Right lobe of liver (tissue), 6 donors: Measurements from ENCODE around the gene RBM44. TPM values are rescaled to one million over a fixed set of nuclear protein-coding genes. Genes with fewer than 3 reads are reported as not detected.
"Not testable (repeated sequence)": the region's sequence is repeated elsewhere in the genome, so short reads cannot be mapped to it uniquely, and the experiment has no call there.

Experiments
- ATAC-seq, 4 donors: fragments of 200-7000 bp; cut with Tn5 transposase; one replicate each; pipeline ENCODE4 v1.9.1; 2020; ENCODE audit warnings: mild to moderate bottlenecking in 4 of 4, moderate library complexity in 4 of 4
- DNase-seq, 3 donors: peaks; one replicate each; pipeline ENCODE4 v3.0.0-alpha.2; 2020
- H3K27ac ChIP-seq, 3 donors: fragments of 200-600 bp; one replicate each; pipeline ENCODE4 v1.8.0; 2022
- H3K27me3 ChIP-seq, 2 donors: fragments of 200-600 bp; one replicate each; pipeline ENCODE4 v1.8.0; 2022
- H3K36me3 ChIP-seq, 4 donors: fragments of 200-600 bp; sonication (generic) in 1 of 4; one replicate each; pipeline versions ENCODE4 v1.5.1 to v1.8.0; 2017 to 2022; ENCODE audit warnings: control low read depth in 1 of 4
- H3K4me1 ChIP-seq, 4 donors: fragments of 200-600 bp; sonication (generic) in 1 of 4; one replicate each; pipeline versions ENCODE4 v1.5.1 to v1.8.0; 2017 to 2022; ENCODE audit warnings: control low read depth in 1 of 4
- H3K4me3 ChIP-seq, 3 donors: fragments of 200-600 bp; one replicate each; pipeline ENCODE4 v1.8.0; 2022
- H3K9me3 ChIP-seq, 4 donors: fragments of 200-600 bp; sonication (generic) in 1 of 4; one replicate each; pipeline versions ENCODE4 v1.5.1 to v1.8.0; 2017 to 2022; ENCODE audit warnings: control low read depth in 1 of 4
- CTCF ChIP-seq, 4 donors: fragments of 200-600 bp in 3 of 4; fragments of 450-650 bp in 1 of 4; IDR thresholded peaks; one replicate each; pipeline versions ENCODE4 v1.5.1 to v1.8.0; 2016 to 2022; ENCODE audit warnings: antibody characterized with exemption in 4 of 4, mild to moderate bottlenecking in 2 of 4
- POLR2A ChIP-seq: fragments of 450-650 bp; IDR thresholded peaks from one replicate; pipeline ENCODE4 v1.6.1; 2017; ENCODE audit warnings: antibody characterized with exemption, mild to moderate bottlenecking
- WGBS: methylation state at CpG from one replicate; pipeline ENCODE4 v1.1.6; 2018; ENCODE audit warnings: low coverage, low lambda C conversion rate; ENCODE audit not compliant: insufficient coverage; ENCODE audit errors: missing lambda C conversion rate; 5-methylcytosine and 5-hydroxymethylcytosine counted together
- intact Hi-C, 2 donors: fragments of 100-400 bp; cut with DNase I; formaldehyde crosslinking; loops; one replicate each; pipeline versions ENCODE4 v1.11.2 to v1.14.1; 2022
- total RNA-seq, 6 experiments: library from RNA; depleted of rRNA in 2 of 6; stranded (reverse); fragments of >200 nt in 2 of 6; fragmentation: NEBNext Ultra II Directional in 3 of 6; extraction: Animal tissue kit (Norgen Biotek cat#: 25700) in 3 of 6; gene quantifications; one replicate each; pipeline versions ENCODE4 v1.1.0 to v1.2.4, GENCODE V29; 2016 to 2023
- donor health status: DM: no; HTN: yes; CAD: no.
- donor health status: DM: no; HTN: no; CAD: no.
- donor health status: DM: no; HTN: no; CAD: no.
- donor health status: DM: no; HTN: yes; CAD: no.
- donor health status: DM: no; HTN: yes; CAD: no.

Gene RBM44
- total RNA-seq, 6 experiments from 2014 or later, result 0.07 to 0.92 (median 0.20) TPM

DNA sequence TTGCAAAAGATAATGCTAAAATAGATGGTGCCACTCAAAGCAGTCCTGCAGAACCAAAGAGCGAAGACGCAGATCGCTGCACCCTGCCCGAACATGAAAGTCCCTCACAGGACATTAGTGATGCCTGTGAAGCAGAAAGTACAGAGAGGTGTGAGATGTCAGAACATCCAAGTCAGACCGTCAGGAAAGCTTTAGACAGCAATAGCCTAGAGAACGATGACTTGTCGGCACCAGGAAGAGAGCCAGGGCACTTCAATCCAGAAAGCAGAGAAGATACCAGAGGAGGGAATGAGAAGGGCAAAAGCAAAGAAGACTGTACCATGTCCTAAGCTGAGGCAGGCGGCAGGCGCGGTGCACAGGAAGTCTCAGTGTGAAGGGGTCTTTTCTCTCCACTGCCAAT lies 34.8 kb upstream of the RBM44 start:
- Histone ChIP-seq H3K36me3 (peaks cover 0 to 25% (median 9%) of the 10 kb centered on the region in 4 donors), H3K27me3 (no peaks in the 10 kb centered on the region), H3K4me1 (no peaks in the 10 kb centered on the region), H3K9me3 (no peaks in the 10 kb centered on the region), H3K27ac (no peak overlapping the region), H3K4me3 (no peak overlapping the region)
- WGBS, result 80% methylated on average over 6 of the region's 10 CpGs
- DNase-seq (no peak), ATAC-seq (no peak)
- intact Hi-C loops, result no loop called here
- TF ChIP-seq CTCF (IDR thresholded peaks at IDR 0.05), result no peak
- no peak for TF ChIP-seq POLR2A

GRCh38 chr2:237765122-237765521 lies 33.5 kb upstream of the RBM44 start:
- H3K27me3 ChIP-seq, ATAC-seq, H3K4me3 ChIP-seq, DNase-seq, H3K4me1 ChIP-seq, intact Hi-C loops, H3K27ac ChIP-seq, H3K9me3 ChIP-seq: not testable (repeated sequence)
- H3K36me3 ChIP-seq, result peaks cover 0 to 22% (median 8%) of the 10 kb centered on the region in 4 donors
- WGBS, result 96% methylated on average over 6 of the region's 6 CpGs

DNA sequence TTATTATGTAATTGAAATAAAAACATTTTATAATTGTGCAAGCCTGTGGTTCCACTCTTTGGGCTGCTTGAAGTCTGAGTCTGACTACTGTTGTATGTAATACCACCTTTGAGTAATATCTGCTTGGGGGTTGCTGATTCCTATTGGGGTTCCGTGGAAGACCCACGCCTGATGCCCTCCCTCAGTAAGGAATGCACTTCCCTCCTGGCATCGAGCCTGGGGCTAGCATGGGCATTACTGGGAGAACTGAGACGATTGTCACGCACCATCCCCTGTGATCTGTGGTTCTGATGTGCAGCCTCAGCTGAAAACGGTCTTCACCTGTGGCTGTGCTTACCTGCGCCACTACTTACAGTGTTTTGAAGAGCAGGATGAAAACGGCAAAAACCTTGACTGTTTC lies 32.7 kb upstream of the RBM44 start:
- TF ChIP-seq CTCF (IDR thresholded peaks at IDR 0.05), result no peak
- no peak for TF ChIP-seq POLR2A
- DNase-seq, result no peak
- 83% methylated on average over 3 of the region's 8 CpGs for WGBS
- H3K4me3 ChIP-seq, result no peak overlapping the region
- no peaks in the 10 kb centered on the region for H3K9me3 ChIP-seq
- peaks cover 0 to 14% (median 5%) of the 10 kb centered on the region in 4 donors for H3K36me3 ChIP-seq
- H3K27me3 ChIP-seq, result no peaks in the 10 kb centered on the region
- H3K27ac ChIP-seq, result no peak overlapping the region
- intact Hi-C loops, result no loop called here
- no peak for ATAC-seq
- no peaks in the 10 kb centered on the region for H3K4me1 ChIP-seq

DNA sequence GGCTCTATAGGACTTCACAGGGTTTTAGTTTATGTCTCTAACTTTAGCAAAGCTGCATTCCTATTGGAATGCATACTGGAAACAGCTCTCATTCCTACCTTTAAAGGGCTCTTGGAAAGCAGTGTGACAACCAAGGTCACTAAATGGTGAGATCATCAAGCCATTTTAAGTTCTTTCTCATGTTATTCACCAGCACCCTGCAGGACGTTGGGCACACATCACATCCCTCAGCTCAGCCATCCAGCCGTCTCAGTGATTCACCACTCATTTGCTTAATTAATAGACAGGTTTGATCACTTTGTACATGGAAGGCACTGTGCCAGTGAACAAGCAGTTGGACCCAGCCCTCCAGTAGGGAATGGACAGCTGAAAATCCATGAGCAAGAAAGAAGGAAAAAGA lies 32.2 kb upstream of the RBM44 start:
- H3K9me3 ChIP-seq, result no peaks in the 10 kb centered on the region
- WGBS, result 66% methylated on average over 2 of the region's 2 CpGs
- ATAC-seq (peak in 1 of 4 donors; percentile 24), DNase-seq (no peak)
- no peaks in the 10 kb centered on the region for H3K4me1 ChIP-seq
- H3K4me3 ChIP-seq, result no peak overlapping the region
- no peak overlapping the region for H3K27ac ChIP-seq
- intact Hi-C loops, result no loop called here
- no peaks in the 10 kb centered on the region for H3K27me3 ChIP-seq
- TF ChIP-seq CTCF (IDR thresholded peaks at IDR 0.05), result no peak
- TF ChIP-seq POLR2A, result no peak
- H3K36me3 ChIP-seq, result peaks cover 0 to 10% (median 4%) of the 10 kb centered on the region in 4 donors

DNA sequence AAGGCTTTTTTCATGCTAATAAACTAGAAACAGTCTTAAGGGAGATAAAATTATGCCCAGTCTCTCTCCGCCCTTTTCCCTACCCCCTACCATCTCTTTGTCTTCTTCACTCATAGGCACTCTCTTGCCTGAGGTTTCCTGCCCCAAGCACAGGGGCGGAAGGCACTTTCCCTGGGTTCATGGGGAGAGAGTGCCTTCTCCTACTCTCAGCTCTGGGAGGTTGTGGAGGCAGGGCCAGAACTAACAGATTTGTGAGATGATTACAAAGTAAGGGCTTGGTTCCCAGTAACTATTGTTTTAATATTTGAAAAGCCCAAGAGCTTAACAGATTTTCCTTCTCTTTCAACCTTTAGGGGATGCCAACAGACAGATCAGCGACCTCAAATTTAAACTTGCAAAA lies 26.1 kb upstream of the RBM44 start:
- ATAC-seq (no peak), DNase-seq (no peak)
- WGBS, result 78% methylated on average over 3 of the region's 3 CpGs
- TF ChIP-seq CTCF (IDR thresholded peaks at IDR 0.05), result no peak
- no peak for TF ChIP-seq POLR2A
- no peak overlapping the region for H3K27ac ChIP-seq
- H3K36me3 ChIP-seq, result peaks cover 0 to 9% (median 4%) of the 10 kb centered on the region in 4 donors
- H3K4me1 ChIP-seq, result peaks cover 0 to 10% (median 2%) of the 10 kb centered on the region in 4 donors
- no peak overlapping the region for H3K4me3 ChIP-seq
- H3K9me3 ChIP-seq, result no peaks in the 10 kb centered on the region
- no peaks in the 10 kb centered on the region for H3K27me3 ChIP-seq
- intact Hi-C loops, result no loop called here
